ENCODE measurements around the gene SLC35C1. TPM values are rescaled to one million over a fixed set of nuclear protein-coding genes. Genes with fewer than 3 reads are reported as not detected.

The SLC35C1 gene
- total RNA-seq, 1 experiment from 2014 or later, result 9.5 TPM

- no TSS peak for BruUV-seq (replicated peaks)
- intact Hi-C loops (cut with micrococcal nuclease), result no loop called here
- Histone ChIP-seq H3K36me3 (ENCODE audit: low read depth, low read length) (no peaks in the 10 kb centered on the region), H3K27ac (ENCODE audit: low read length) (no peak overlapping the region), H3K9me3 (ENCODE audit: low read length) (no peaks in the 10 kb centered on the region), H2AFZ (ENCODE audit: low read length) (no peak overlapping the region), H3F3A (ENCODE audit: low read length, unreplicated experiment) (no peaks in the 10 kb centered on the region), H3K9me2 (replicated peaks; ENCODE audit: low read length) (no peaks in the 10 kb centered on the region), H3K4me2 (ENCODE audit: low read length) (no peak overlapping the region), H3K27me3 (ENCODE audit: low read length) (peaks cover 27% of the 10 kb centered on the region), H3K4me3 (ENCODE audit: low read length) (no peak overlapping the region), H3K9ac (ENCODE audit: low read length) (no peak overlapping the region), H3K79me2 (ENCODE audit: low read length) (no peaks in the 10 kb centered on the region), H4K20me1 (ENCODE audit: low read length) (no peaks in the 10 kb centered on the region), H3K4me1 (ENCODE audit: insufficient read depth, low read length) (no peaks in the 10 kb centered on the region)
- DNase-seq (no peak), ATAC-seq (no peak)
- no peak for TF ChIP-seq EZH2 (IDR thresholded peaks at IDR 0.05; ENCODE audit: low read length, unreplicated experiment)
- TF ChIP-seq EZH2phosphoT487 (IDR thresholded peaks at IDR 0.05; ENCODE audit: borderline replicate concordance, low read length), result no peak
- no peak for TF ChIP-seq CTCF (conservative IDR thresholded peaks at IDR 0.05; ENCODE audit: low read depth, low read length)
- ChIA-PET CTCF (no interaction called here), POLR2A (ENCODE audit: unreplicated experiment) (no interaction called here)
These were observed 48.5 kb upstream of the SLC35C1 start for GRCh38 chr11:45756384-45757010.

- H3K79me2 ChIP-seq (ENCODE audit: low read length), result no peaks in the 10 kb centered on the region
- H3K4me3 ChIP-seq (ENCODE audit: low read length), result no peak overlapping the region
- H3K9me3 ChIP-seq (ENCODE audit: low read length), result no peaks in the 10 kb centered on the region
- H3K9me2 ChIP-seq (replicated peaks; ENCODE audit: low read length), result no peaks in the 10 kb centered on the region
- DNase-seq (no peak), ATAC-seq (no peak)
- no peaks in the 10 kb centered on the region for H3K4me1 ChIP-seq (ENCODE audit: insufficient read depth, low read length)
- TF ChIP-seq CTCF (conservative IDR thresholded peaks at IDR 0.05; ENCODE audit: low read depth, low read length) (no peak), EZH2 (IDR thresholded peaks at IDR 0.05; ENCODE audit: low read length, unreplicated experiment) (no peak), EZH2phosphoT487 (IDR thresholded peaks at IDR 0.05; ENCODE audit: borderline replicate concordance, low read length) (no peak)
- no peak overlapping the region for H3K27ac ChIP-seq (ENCODE audit: low read length)
- no peaks in the 10 kb centered on the region for H3K36me3 ChIP-seq (ENCODE audit: low read depth, low read length)
- POLR2A ChIA-PET (ENCODE audit: unreplicated experiment), result no interaction called here
- intact Hi-C loops (cut with micrococcal nuclease), result no loop called here
- no peaks in the 10 kb centered on the region for H3F3A ChIP-seq (ENCODE audit: low read length, unreplicated experiment)
- H3K9ac ChIP-seq (ENCODE audit: low read length), result no peak overlapping the region
- peaks cover 20% of the 10 kb centered on the region; the same call in 1 of the 2 replicates for H3K27me3 ChIP-seq (ENCODE audit: low read length)
- no TSS peak for BruUV-seq (replicated peaks)
- H3K4me2 ChIP-seq (ENCODE audit: low read length), result no peak overlapping the region
- CTCF ChIA-PET, result no interaction called here
- no peaks in the 10 kb centered on the region for H4K20me1 ChIP-seq (ENCODE audit: low read length)
- H2AFZ ChIP-seq (ENCODE audit: low read length), result no peak overlapping the region
These were observed 47.3 kb upstream of the SLC35C1 start for GRCh38 chr11:45757672-45758071.

- Histone ChIP-seq H3K4me2 (ENCODE audit: low read length) (no peak overlapping the region), H3K9me2 (replicated peaks; ENCODE audit: low read length) (no peaks in the 10 kb centered on the region), H3K9ac (ENCODE audit: low read length) (no peak overlapping the region), H3K27me3 (ENCODE audit: low read length) (peaks cover 27% of the 10 kb centered on the region), H3K79me2 (ENCODE audit: low read length) (no peaks in the 10 kb centered on the region), H3K4me1 (ENCODE audit: insufficient read depth, low read length) (no peaks in the 10 kb centered on the region), H3K4me3 (ENCODE audit: low read length) (no peak overlapping the region), H2AFZ (ENCODE audit: low read length) (no peak overlapping the region), H3K36me3 (ENCODE audit: low read depth, low read length) (no peaks in the 10 kb centered on the region), H4K20me1 (ENCODE audit: low read length) (no peaks in the 10 kb centered on the region), H3K27ac (ENCODE audit: low read length) (no peak overlapping the region), H3F3A (ENCODE audit: low read length, unreplicated experiment) (no peaks in the 10 kb centered on the region), H3K9me3 (ENCODE audit: low read length) (no peaks in the 10 kb centered on the region)
- CTCF ChIA-PET, result no interaction called here
- DNase-seq (no peak), ATAC-seq (no peak)
- POLR2A ChIA-PET (ENCODE audit: unreplicated experiment), result no interaction called here
- no TSS peak for BruUV-seq (replicated peaks)
- TF ChIP-seq EZH2 (IDR thresholded peaks at IDR 0.05; ENCODE audit: low read length, unreplicated experiment), result no peak
- no peak for TF ChIP-seq CTCF (conservative IDR thresholded peaks at IDR 0.05; ENCODE audit: low read depth, low read length)
- no peak for TF ChIP-seq EZH2phosphoT487 (IDR thresholded peaks at IDR 0.05; ENCODE audit: borderline replicate concordance, low read length)
- intact Hi-C loops (cut with micrococcal nuclease), result no loop called here
These were observed 43.3 kb upstream of the SLC35C1 start for GRCh38 chr11:45761659-45762058.
